AG10803 (cell line): ENCODE data around the gene ADSS1.

ENCODE experiments used
- DNase-seq: peaks from one replicate; pipeline ENCODE4 v3.0.0; 2010; ENCODE audit warnings: low read depth
- H3K4me3 ChIP-seq: 2 replicates; pipeline ENCODE4 v1.5.1; 2011; ENCODE audit warnings: mild to moderate bottlenecking, low read length, control low read depth
- CTCF ChIP-seq: conservative IDR thresholded peaks from 2 replicates; pipeline ENCODE4 v1.5.1; 2011; ENCODE audit warnings: mild to moderate bottlenecking, low read length, control low read depth, inconsistent platforms

The ADSS1 gene

DNA sequence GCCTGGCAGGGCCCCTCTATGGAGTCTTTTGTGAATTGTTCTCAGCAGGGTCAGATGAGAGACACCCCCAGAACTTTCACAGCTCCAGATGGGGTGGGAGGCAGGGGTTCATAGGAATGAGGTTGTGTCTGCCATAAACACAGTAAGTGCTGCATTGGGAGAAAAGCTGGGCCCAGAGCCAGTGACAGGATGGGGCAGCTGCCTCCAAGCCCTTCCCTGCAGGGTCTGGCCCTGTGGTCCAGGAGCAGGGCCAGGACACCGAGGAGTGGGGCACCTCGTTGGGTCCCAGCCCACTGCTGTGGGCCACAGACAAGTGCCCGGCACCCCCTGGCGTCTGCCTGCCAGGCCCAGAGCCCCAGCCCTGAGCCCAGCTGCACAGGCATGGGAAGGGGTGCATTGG, 21.4 kb upstream of the ADSS1 start:
- TF ChIP-seq CTCF = no peak
- no peak overlapping the region for H3K4me3 ChIP-seq
- DNase-seq = no peak

- H3K4me3 ChIP-seq = no peak overlapping the region
- DNase-seq = no peak
- TF ChIP-seq CTCF = no peak
Measured at GRCh38 chr14:104703269-104703668, 20.8 kb upstream of the ADSS1 start.

- H3K4me3 ChIP-seq = no peak overlapping the region
- TF ChIP-seq CTCF = no peak
- DNase-seq = no peak
Measured at GRCh38 chr14:104704252-104704651, 19.8 kb upstream of the ADSS1 start.

DNA sequence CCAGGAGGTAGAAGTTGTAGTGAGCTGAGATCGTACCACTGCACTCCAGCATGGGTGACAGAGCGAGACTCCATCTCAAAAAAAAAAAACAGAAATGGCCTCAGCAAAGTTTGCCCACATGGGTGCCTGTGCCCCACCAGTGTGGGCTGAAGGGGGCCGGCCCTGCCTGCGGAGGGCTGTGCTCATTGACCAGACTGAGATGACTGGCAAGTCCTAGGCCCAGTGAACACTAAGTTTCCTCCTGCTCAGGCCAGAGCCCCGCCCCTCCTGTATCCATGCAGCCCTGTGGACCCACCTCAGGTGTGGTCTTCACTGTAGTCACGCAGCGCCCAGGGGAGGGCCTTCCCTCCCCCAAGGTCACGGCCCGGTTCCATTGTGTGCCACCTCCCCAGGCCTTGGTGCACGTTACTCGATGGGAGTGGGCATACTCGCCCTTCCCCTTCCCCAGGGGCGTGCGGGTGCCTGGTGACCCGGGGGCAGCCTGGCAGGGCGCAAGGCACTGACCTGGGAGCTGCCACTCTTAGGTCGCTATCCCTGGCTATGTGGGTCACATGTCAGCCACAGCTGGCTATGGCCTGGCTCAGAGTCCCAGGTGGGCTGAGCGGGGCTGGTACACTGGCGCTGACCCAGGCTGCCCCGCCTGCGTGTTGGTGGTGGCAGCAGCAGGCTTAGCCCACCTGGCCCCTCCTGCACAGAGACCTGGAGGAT, 18.5 kb upstream of the ADSS1 start:
- no peak overlapping the region for H3K4me3 ChIP-seq
- DNase-seq = no peak
- no peak for TF ChIP-seq CTCF

DNA sequence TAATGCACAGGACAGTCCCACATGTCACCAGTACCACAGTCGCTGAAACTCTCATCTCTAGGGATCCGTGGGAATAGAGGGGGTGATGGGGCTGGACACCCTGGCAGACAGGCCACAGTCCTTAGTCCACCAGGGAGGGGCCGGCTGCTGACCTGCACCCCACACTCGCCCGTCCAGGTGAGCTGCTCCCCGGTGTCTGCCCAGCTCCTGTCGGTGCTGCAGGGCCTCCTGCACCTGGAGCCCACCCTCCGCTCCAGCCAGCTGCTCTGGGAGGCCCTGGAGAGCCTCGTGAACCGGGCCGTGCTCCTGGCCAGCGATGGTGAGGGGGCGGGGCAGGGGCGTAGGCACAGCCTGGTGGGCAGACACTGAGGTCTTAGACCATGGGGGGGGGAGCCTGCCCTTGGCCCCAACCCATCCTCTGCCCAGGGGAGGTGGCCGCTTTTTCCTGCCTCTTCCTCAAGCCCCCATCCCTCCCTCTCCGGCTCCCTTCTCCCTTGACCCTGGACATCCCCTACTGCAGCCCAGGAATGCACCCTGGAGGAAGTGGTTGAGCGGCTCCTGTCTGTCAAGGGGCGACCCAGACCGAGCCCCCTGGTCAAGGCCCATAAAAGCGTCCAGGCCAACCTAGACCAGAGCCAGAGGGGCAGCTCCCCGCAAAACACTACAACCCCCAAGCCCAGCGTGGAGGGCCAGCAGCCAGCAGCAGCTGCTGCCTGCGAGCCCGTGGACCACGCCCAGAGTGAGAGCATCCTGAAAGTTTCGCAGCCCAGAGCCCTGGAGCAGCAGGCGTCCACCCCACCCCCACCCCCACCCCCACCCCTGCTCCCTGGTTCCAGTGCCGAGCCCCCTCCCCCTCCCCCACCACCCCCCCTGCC, 17.1 kb upstream of the ADSS1 start:
- DNase-seq = no peak
- no peak for TF ChIP-seq CTCF

GRCh38 chr14:104707608-104708595, 16.1 kb upstream of the ADSS1 start:
- no peak overlapping the region for H3K4me3 ChIP-seq
- DNase-seq = no peak
- no peak for TF ChIP-seq CTCF

More for the DNA sequence above, 17.1 kb upstream of the ADSS1 start:
- no peak overlapping the region for H3K4me3 ChIP-seq
